Measurements from ENCODE around the gene SULT4A1.

- no peak for TF ChIP-seq CTCF (IDR thresholded peaks at IDR 0.05)
- no peak for TF ChIP-seq POLR2A (IDR thresholded peaks at IDR 0.05)
Measured at GRCh38 chr22:43819931-43820640, 42.2 kb downstream of the SULT4A1 start.

Measured in esophagus squamous epithelium (tissue), 4 donors.